HEK293 (cell line): ENCODE results near the gene MISP3.

Source experiments
- CTCF ChIA-PET: fragments of 350-600 bp; formaldehyde crosslinking; extraction: SDS; loops from one replicate; lab custom pipeline; 2021; ENCODE audit warnings: antibody characterized with exemption; lab: Yijun Ruan, JAX
- POLR2A ChIA-PET: fragments of 300-600 bp; formaldehyde crosslinking; extraction: SDS; loops from one replicate; lab custom pipeline; 2020; ENCODE audit warnings: antibody characterized with exemption, inconsistent platforms; lab: Yijun Ruan, JAX
- H3K27ac ChIP-seq: fragments of 200-500 bp; sonication (Bioruptor generic); 2 replicates; pipeline ENCODE4 v1.5.1; 2014; ENCODE audit warnings: low read depth, low read length, control low read depth, inconsistent platforms; ENCODE audit errors: extremely low read depth
- H3K36me3 ChIP-seq, 2 experiments: fragments of 200-500 bp in 1 of 2; sonication (Bioruptor generic) in 1 of 2; 1 replicate in 1 of 2; 2 replicates in 1 of 2; pipeline ENCODE4 v1.5.1; 2014 to 2017; ENCODE audit warnings: inconsistent platforms in 2 of 2, low read length in 2 of 2; ENCODE audit not compliant: control insufficient read depth in 2 of 2, insufficient read depth in 1 of 2
- H3K4me1 ChIP-seq: fragments of 200-500 bp; sonication (Bioruptor generic); 2 replicates; pipeline ENCODE4 v1.5.1; 2014; ENCODE audit warnings: mild to moderate bottlenecking, low read length, inconsistent platforms; ENCODE audit not compliant: control insufficient read depth, insufficient read depth
- H3K4me3 ChIP-seq: 2 replicates; pipeline ENCODE4 v1.5.1; 2011; ENCODE audit warnings: low read depth, mild to moderate bottlenecking, control low read depth, low read length, moderate library complexity
- H3K9me3 ChIP-seq: fragments of 200-500 bp; sonication (Bioruptor generic); 2 replicates; pipeline ENCODE4 v1.5.1; 2014; ENCODE audit warnings: low read depth, low read length, inconsistent platforms; ENCODE audit not compliant: control insufficient read depth, insufficient read depth
- IKZF3 ChIP-seq: fragments of 450-650 bp; IDR thresholded peaks from 2 replicates; pipeline ENCODE4 v1.5.0; 2018; ENCODE audit warnings: missing biosample characterization, mild to moderate bottlenecking, missing genetic modification characterization, moderate library complexity
- KLF16 ChIP-seq: fragments of 450-650 bp; formaldehyde crosslinking; IDR thresholded peaks from 2 replicates; pipeline ENCODE4 v1.5.1; 2017; ENCODE audit warnings: missing biosample characterization, missing genetic modification characterization
- MEIS1 ChIP-seq: sonication (generic); formaldehyde crosslinking; IDR thresholded peaks from 2 replicates; pipeline ENCODE4 v1.8.1; 2022; ENCODE audit warnings: missing genetic modification reagents, mild to moderate bottlenecking, borderline replicate concordance
- PBX3 ChIP-seq: sonication (generic); formaldehyde crosslinking; IDR thresholded peaks from 2 replicates; pipeline ENCODE4 v1.8.1; 2022; ENCODE audit warnings: mild to moderate bottlenecking, moderate library complexity, missing genetic modification reagents
- ZBTB26 ChIP-seq: fragments of 450-650 bp; formaldehyde crosslinking; optimal IDR thresholded peaks from 2 replicates; pipeline ENCODE3; 2016; ENCODE audit warnings: missing biosample characterization, mild to moderate bottlenecking, missing genetic modification characterization
- ZBTB6 ChIP-seq: fragments of 450-650 bp; formaldehyde crosslinking; IDR thresholded peaks from 2 replicates; pipeline ENCODE4 v1.5.1; 2017; ENCODE audit warnings: missing biosample characterization, missing genetic modification characterization
- ZEB2 ChIP-seq: fragments of 450-650 bp; formaldehyde crosslinking; IDR thresholded peaks from 2 replicates; pipeline ENCODE4 v1.5.1; 2016; ENCODE audit warnings: missing biosample characterization, missing genetic modification characterization
- ZIC2 ChIP-seq: fragments of 450-650 bp; formaldehyde crosslinking; IDR thresholded peaks from 2 replicates; pipeline ENCODE4 v1.5.1; 2016; ENCODE audit warnings: missing biosample characterization, missing genetic modification characterization
- ZNF175 ChIP-seq: fragments of 450-650 bp; formaldehyde crosslinking; IDR thresholded peaks from 2 replicates; pipeline ENCODE4 v1.5.1; 2016; ENCODE audit warnings: missing biosample characterization, missing genetic modification characterization
- ZNF2 ChIP-seq: fragments of 450-650 bp; formaldehyde crosslinking; IDR thresholded peaks from 2 replicates; pipeline ENCODE4 v1.5.1; 2016; ENCODE audit warnings: missing biosample characterization, missing genetic modification characterization
- ZNF324 ChIP-seq: fragments of 450-650 bp; formaldehyde crosslinking; IDR thresholded peaks from 2 replicates; pipeline ENCODE4 v1.5.1; 2016; ENCODE audit warnings: missing biosample characterization, missing genetic modification characterization
- ZNF426 ChIP-seq: fragments of 450-650 bp; formaldehyde crosslinking; IDR thresholded peaks from 2 replicates; pipeline ENCODE4 v1.5.1; 2017; ENCODE audit warnings: missing biosample characterization, missing genetic modification characterization, mild to moderate bottlenecking, inconsistent platforms, moderate library complexity
- ZNF48 ChIP-seq: fragments of 450-650 bp; formaldehyde crosslinking; IDR thresholded peaks from 2 replicates; pipeline ENCODE4 v1.5.1; 2016; ENCODE audit warnings: missing biosample characterization, missing genetic modification characterization
- ZNF518A ChIP-seq: fragments of 450-650 bp; formaldehyde crosslinking; conservative IDR thresholded peaks from 2 replicates; pipeline ENCODE4 v1.5.1; 2016; ENCODE audit warnings: low read depth, missing biosample characterization, missing genetic modification characterization
- ZNF560 ChIP-seq: fragments of 450-650 bp; formaldehyde crosslinking; IDR thresholded peaks from 2 replicates; pipeline ENCODE4 v1.5.1; 2017; ENCODE audit warnings: missing biosample characterization, missing genetic modification characterization, borderline replicate concordance
- ZNF600 ChIP-seq: fragments of 450-650 bp; formaldehyde crosslinking; IDR thresholded peaks from 2 replicates; pipeline ENCODE4 v1.5.1; 2016; ENCODE audit warnings: missing biosample characterization, missing genetic modification characterization
- ZNF707 ChIP-seq: fragments of 450-650 bp; formaldehyde crosslinking; IDR thresholded peaks from 2 replicates; pipeline ENCODE4 v1.5.1; 2016; ENCODE audit warnings: missing biosample characterization, missing genetic modification characterization
- ZNF843 ChIP-seq: fragments of 450-650 bp; formaldehyde crosslinking; IDR thresholded peaks from 2 replicates; pipeline ENCODE4 v1.5.1; 2016; ENCODE audit warnings: missing biosample characterization, missing genetic modification characterization

MISP3 gene

GRCh38 chr19:14118165-14119051, 45.8 kb downstream of the MISP3 start (continued):
- TF ChIP-seq ZBTB26 (tag by site-specific recombination) (no peak), ZNF707 (tag by site-specific recombination) (no peak)

GRCh38 chr19:14119146-14119545, 46.6 kb downstream of the MISP3 start:
- no peak overlapping the region for H3K4me3 ChIP-seq
- H3K4me1 ChIP-seq, result peaks cover 3% of the 10 kb centered on the region
- ChIA-PET CTCF (no interaction called here), POLR2A (interaction anchor here (5.7 kb wide), 1 partner anchor 17 kb away, joined by 45 read pairs; the partner anchor contains the start of gene ASF1B)
- TF ChIP-seq ZNF48 (tag by site-specific recombination) (no peak), ZNF2 (tag by site-specific recombination) (no peak), ZNF518A (no peak), KLF16 (tag by site-specific recombination) (no peak), ZEB2 (tag by site-specific recombination) (no peak), ZNF560 (tag by site-specific recombination) (no peak), IKZF3 (tag by site-specific recombination) (no peak), ZNF426 (tag by site-specific recombination) (no peak), ZNF324 (tag by site-specific recombination) (no peak), ZNF843 (tag by site-specific recombination) (no peak), PBX3 (CRISPR knock-in tag) (no peak), ZIC2 (tag by site-specific recombination) (no peak), ZBTB6 (tag by site-specific recombination) (no peak), ZNF175 (tag by site-specific recombination) (no peak), ZNF600 (no peak), MEIS1 (CRISPR knock-in tag) (no peak)
- H3K27ac ChIP-seq, result no peak overlapping the region
- no peaks in the 10 kb centered on the region for H3K9me3 ChIP-seq
- H3K36me3 ChIP-seq, result peaks cover 5 to 32% of the 10 kb centered on the region in 2 experiments; a peak in 2 of 3 replicates
